Measurements from ENCODE around the gene GOLGA5.
"Not testable (repeated sequence)": the region's sequence is repeated elsewhere in the genome, so short reads cannot be mapped to it uniquely, and the experiment has no call there.

The GOLGA5 gene

DNA sequence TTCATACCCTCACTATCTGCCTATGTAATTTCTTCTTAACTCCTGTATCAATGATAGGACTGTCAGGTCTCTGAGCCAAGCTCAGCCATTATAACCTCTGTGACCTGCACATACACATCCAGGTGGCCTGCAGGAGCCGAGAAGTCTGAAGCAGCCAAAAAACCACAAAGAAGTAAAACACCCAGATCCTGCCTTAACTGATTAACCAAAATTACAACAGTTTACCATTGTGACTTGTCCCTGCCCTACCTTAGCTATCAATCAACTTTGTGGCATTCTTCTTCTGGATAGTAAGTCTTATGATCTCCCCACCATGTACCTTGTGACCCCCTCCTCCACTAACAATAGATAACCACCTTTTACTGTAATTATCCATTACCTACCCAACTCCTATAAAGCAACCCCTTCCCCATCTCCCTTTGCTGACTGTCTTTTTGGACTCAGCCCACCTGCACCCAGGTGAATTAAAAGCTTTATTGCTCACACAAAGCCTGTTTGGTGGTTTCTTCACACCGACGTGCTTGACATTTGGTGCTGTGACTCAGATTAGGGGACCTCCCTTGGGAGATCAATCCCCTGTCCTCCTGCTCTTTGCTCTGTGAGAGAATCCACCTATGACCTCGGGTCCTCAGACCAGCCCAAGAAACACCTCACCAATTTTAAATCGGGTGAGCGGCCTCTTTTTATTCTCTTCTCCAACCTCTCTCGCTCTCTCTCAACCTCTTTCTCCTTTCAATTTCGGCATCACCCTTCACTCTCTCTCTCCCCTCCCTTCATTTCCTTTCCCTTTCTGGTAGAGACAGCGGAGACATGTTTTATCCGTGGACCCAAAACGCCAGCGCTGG lies 34.2 kb upstream of the GOLGA5 start:
- no peak for DNase-seq (ENCODE audit: low spot score)
- Histone ChIP-seq H3K4me3 (ENCODE audit: low read length in 2 of 2) (no peak overlapping the region), H2BK5ac (ENCODE audit: low read length) (no peak overlapping the region), H2AFZ (ENCODE audit: low read length) (peak overlapping the region; percentile 66), H3K18ac (ENCODE audit: low read length) (no peak overlapping the region), H2AK5ac (ENCODE audit: low read depth, low read length) (no peak overlapping the region), H3K27me3 (ENCODE audit: control insufficient read depth in 3 of 3, insufficient read depth in 3 of 3, low read depth in 1 of 3, low read length in 3 of 3) (no peaks in the 10 kb centered on the region), H2BK15ac (ENCODE audit: low read length) (no peak overlapping the region), H3K23ac (ENCODE audit: low read depth, low read length, poor library complexity) (no peak overlapping the region), H3K36me3 (replicated peaks in 1 of 2; ENCODE audit: control insufficient read depth in 2 of 2, insufficient read depth in 2 of 2, low read length in 2 of 2) (no peaks in the 10 kb centered on the region), H3K4me2 (ENCODE audit: insufficient read depth, low read length, poor library complexity, severe bottlenecking) (no peak overlapping the region), H2BK120ac (ENCODE audit: low read depth, low read length) (no peak overlapping the region), H4K8ac (ENCODE audit: low read depth, low read length) (no peak overlapping the region), H3K27ac (replicated peaks; ENCODE audit: low read length) (no peak overlapping the region), H3K4ac (ENCODE audit: low read length) (no peak overlapping the region), H3K9ac (ENCODE audit: low read depth, low read length, poor library complexity) (no peak overlapping the region), H2BK12ac (ENCODE audit: low read length) (no peak overlapping the region), H4K91ac (ENCODE audit: low read depth, low read length, poor library complexity) (no peak overlapping the region), H3K14ac (ENCODE audit: low read length) (no peak overlapping the region), H3K4me1 (ENCODE audit: control insufficient read depth in 2 of 2, insufficient read depth in 1 of 2, low read depth in 1 of 2, low read length in 2 of 2) (no peaks in the 10 kb centered on the region), H3K9me3 (replicated peaks in 1 of 2; ENCODE audit: control insufficient read depth in 2 of 2, insufficient read depth in 1 of 2, low read depth in 1 of 2, low read length in 2 of 2) (no peaks in the 10 kb centered on the region), H3K79me1 (ENCODE audit: low read depth, low read length) (no peaks in the 10 kb centered on the region)
- WGBS, 2 donors (ENCODE audit: extremely low coverage in 2 of 2, insufficient read length in 2 of 2, insufficient replicate concordance in 1 of 2): 100% methylated on average over 1 to 2 of the region's 12 CpGs

DNA sequence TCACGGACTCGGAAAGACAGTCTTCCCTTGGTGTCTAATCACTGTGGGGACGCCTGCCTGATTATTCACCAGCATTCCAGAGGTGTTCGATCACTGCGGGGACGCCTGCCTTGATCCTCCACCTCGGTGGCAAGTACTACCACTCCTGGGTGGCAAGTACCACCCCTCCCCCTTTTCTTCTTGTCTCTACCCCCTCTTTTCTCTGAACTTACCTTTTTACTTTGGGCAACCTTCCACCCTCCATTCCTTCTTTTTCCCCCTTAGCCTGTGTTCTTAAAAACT lies 33.6 kb upstream of the GOLGA5 start:
- WGBS, 2 donors (ENCODE audit: extremely low coverage in 2 of 2, insufficient read length in 2 of 2, insufficient replicate concordance in 1 of 2): no CpG with 5 or more reads among the region's 7 CpGs
- Histone ChIP-seq H3K27me3 (ENCODE audit: control insufficient read depth in 3 of 3, insufficient read depth in 3 of 3, low read depth in 1 of 3, low read length in 3 of 3) (no peaks in the 10 kb centered on the region), H2BK5ac (ENCODE audit: low read length) (no peak overlapping the region), H3K36me3 (replicated peaks in 1 of 2; ENCODE audit: control insufficient read depth in 2 of 2, insufficient read depth in 2 of 2, low read length in 2 of 2) (no peaks in the 10 kb centered on the region), H3K4me2 (ENCODE audit: insufficient read depth, low read length, poor library complexity, severe bottlenecking) (no peak overlapping the region), H3K23ac (ENCODE audit: low read depth, low read length, poor library complexity) (no peak overlapping the region), H3K9me3 (replicated peaks in 1 of 2; ENCODE audit: control insufficient read depth in 2 of 2, insufficient read depth in 1 of 2, low read depth in 1 of 2, low read length in 2 of 2) (no peaks in the 10 kb centered on the region), H3K79me1 (ENCODE audit: low read depth, low read length) (no peaks in the 10 kb centered on the region), H2BK15ac (ENCODE audit: low read length) (no peak overlapping the region), H3K4ac (ENCODE audit: low read length) (no peak overlapping the region), H3K18ac (ENCODE audit: low read length) (no peak overlapping the region), H3K9ac (ENCODE audit: low read depth, low read length, poor library complexity) (no peak overlapping the region), H2AK5ac (ENCODE audit: low read depth, low read length) (no peak overlapping the region), H4K91ac (ENCODE audit: low read depth, low read length, poor library complexity) (no peak overlapping the region), H2BK120ac (ENCODE audit: low read depth, low read length) (no peak overlapping the region), H2AFZ (ENCODE audit: low read length) (no peak overlapping the region), H3K4me3 (ENCODE audit: low read length in 2 of 2) (no peak overlapping the region), H2BK12ac (ENCODE audit: low read length) (no peak overlapping the region), H4K8ac (ENCODE audit: low read depth, low read length) (no peak overlapping the region), H3K27ac (replicated peaks; ENCODE audit: low read length) (no peak overlapping the region), H3K4me1 (ENCODE audit: control insufficient read depth in 2 of 2, insufficient read depth in 1 of 2, low read depth in 1 of 2, low read length in 2 of 2) (no peaks in the 10 kb centered on the region), H3K14ac (ENCODE audit: low read length) (no peak overlapping the region)
- no peak for DNase-seq (ENCODE audit: low spot score)

DNA sequence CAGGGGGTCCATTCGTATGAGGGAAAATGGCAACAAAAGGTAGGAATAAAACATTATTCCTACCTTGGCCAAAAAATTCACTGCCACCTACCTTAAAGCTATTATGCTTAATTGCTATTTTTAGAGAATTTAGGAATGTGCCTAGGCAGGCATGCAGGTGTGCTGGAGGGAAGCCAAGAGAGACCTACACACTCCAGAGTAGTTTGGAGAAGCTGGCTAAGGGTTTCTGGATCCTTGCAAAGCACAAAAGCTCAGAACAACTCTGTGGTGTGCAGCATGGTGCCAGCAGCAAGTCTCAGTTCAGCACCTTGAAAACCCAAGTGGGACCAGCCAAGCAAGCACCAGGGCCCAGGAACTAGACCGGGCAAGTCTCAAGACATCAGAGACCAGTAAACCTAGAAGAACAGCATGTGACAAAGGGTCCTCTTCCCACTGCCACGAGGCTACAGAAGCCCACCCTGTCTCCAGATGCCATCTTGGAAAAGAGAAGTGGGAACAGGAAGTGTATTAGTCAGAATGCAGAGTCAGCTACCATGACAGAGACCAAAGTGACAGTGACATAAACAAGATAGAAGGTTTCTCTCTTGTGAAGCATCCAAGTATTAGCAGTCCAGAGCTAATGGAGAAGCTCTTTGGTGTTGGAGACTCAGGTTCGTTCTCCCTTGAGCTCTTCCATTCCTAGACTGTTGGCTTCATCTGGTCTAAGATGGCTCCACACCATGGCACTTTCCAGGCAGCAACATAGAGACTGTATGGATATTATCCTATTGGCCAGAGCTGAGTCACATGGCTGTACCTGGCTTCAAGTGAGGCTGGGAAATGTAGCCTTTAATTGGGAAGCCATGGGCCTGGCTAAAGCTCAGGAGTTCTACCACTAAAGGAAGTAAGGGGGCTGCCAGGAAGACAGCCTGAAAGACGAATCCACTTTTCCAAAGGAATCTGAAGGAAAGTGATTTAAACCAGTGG lies 30.2 kb upstream of the GOLGA5 start:
- H2BK120ac ChIP-seq (ENCODE audit: low read depth, low read length); H2AK5ac ChIP-seq (ENCODE audit: low read depth, low read length); H3K4me2 ChIP-seq (ENCODE audit: insufficient read depth, low read length, poor library complexity, severe bottlenecking); H3K27ac ChIP-seq (replicated peaks; ENCODE audit: low read length); H4K91ac ChIP-seq (ENCODE audit: low read depth, low read length, poor library complexity); H3K9ac ChIP-seq (ENCODE audit: low read depth, low read length, poor library complexity); H3K14ac ChIP-seq (ENCODE audit: low read length); H2BK5ac ChIP-seq (ENCODE audit: low read length); H3K27me3 ChIP-seq (ENCODE audit: control insufficient read depth in 3 of 3, insufficient read depth in 3 of 3, low read depth in 1 of 3, low read length in 3 of 3); H3K4me1 ChIP-seq (ENCODE audit: control insufficient read depth in 2 of 2, insufficient read depth in 1 of 2, low read depth in 1 of 2, low read length in 2 of 2); H3K36me3 ChIP-seq (replicated peaks in 1 of 2; ENCODE audit: control insufficient read depth in 2 of 2, insufficient read depth in 2 of 2, low read length in 2 of 2); H2BK12ac ChIP-seq (ENCODE audit: low read length); H3K79me1 ChIP-seq (ENCODE audit: low read depth, low read length); H3K4me3 ChIP-seq (ENCODE audit: low read length in 2 of 2); H3K23ac ChIP-seq (ENCODE audit: low read depth, low read length, poor library complexity); H2BK15ac ChIP-seq (ENCODE audit: low read length); H3K18ac ChIP-seq (ENCODE audit: low read length); DNase-seq (ENCODE audit: low spot score); H2AFZ ChIP-seq (ENCODE audit: low read length); H3K4ac ChIP-seq (ENCODE audit: low read length); H3K9me3 ChIP-seq (replicated peaks in 1 of 2; ENCODE audit: control insufficient read depth in 2 of 2, insufficient read depth in 1 of 2, low read depth in 1 of 2, low read length in 2 of 2); H4K8ac ChIP-seq (ENCODE audit: low read depth, low read length): not testable (repeated sequence)
- no CpG with 5 or more reads among the region's 5 CpGs for whole genome bisulfite sequencing, 2 donors (ENCODE audit: extremely low coverage in 2 of 2, insufficient read length in 2 of 2, insufficient replicate concordance in 1 of 2)

DNA sequence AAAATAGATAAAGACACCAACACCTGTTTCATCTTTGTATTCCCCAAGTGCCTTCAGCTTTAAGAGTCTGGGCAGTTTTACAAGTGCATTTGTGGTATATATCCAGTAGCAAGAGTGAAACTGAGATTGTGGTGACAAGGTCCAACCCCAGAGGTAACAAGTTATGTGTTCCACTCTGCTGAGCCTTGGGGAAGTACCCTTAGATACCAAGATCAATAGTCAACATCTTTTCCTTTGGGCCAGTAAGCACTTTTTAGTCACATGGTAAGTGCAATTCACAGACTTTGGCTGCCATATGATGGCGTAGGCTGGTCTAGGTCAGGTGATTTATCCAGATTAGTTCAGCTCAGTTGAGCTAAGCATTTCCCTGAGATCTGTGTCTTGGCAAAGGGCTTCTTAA lies 25.9 kb upstream of the GOLGA5 start:
- not testable (repeated sequence) for H2BK15ac ChIP-seq (ENCODE audit: low read length); H2AK5ac ChIP-seq (ENCODE audit: low read depth, low read length); H4K91ac ChIP-seq (ENCODE audit: low read depth, low read length, poor library complexity); H4K8ac ChIP-seq (ENCODE audit: low read depth, low read length); H2BK12ac ChIP-seq (ENCODE audit: low read length); H2AFZ ChIP-seq (ENCODE audit: low read length); H3K23ac ChIP-seq (ENCODE audit: low read depth, low read length, poor library complexity); H3K9me3 ChIP-seq (replicated peaks in 1 of 2; ENCODE audit: control insufficient read depth in 2 of 2, insufficient read depth in 1 of 2, low read depth in 1 of 2, low read length in 2 of 2); H3K36me3 ChIP-seq (replicated peaks in 1 of 2; ENCODE audit: control insufficient read depth in 2 of 2, insufficient read depth in 2 of 2, low read length in 2 of 2); H3K9ac ChIP-seq (ENCODE audit: low read depth, low read length, poor library complexity); H3K4me3 ChIP-seq (ENCODE audit: low read length in 2 of 2); H2BK120ac ChIP-seq (ENCODE audit: low read depth, low read length); H2BK5ac ChIP-seq (ENCODE audit: low read length); H3K14ac ChIP-seq (ENCODE audit: low read length); H3K4ac ChIP-seq (ENCODE audit: low read length); H3K27me3 ChIP-seq (ENCODE audit: control insufficient read depth in 3 of 3, insufficient read depth in 3 of 3, low read depth in 1 of 3, low read length in 3 of 3); H3K4me1 ChIP-seq (ENCODE audit: control insufficient read depth in 2 of 2, insufficient read depth in 1 of 2, low read depth in 1 of 2, low read length in 2 of 2); H3K18ac ChIP-seq (ENCODE audit: low read length); DNase-seq (ENCODE audit: low spot score); H3K27ac ChIP-seq (replicated peaks; ENCODE audit: low read length); H3K4me2 ChIP-seq (ENCODE audit: insufficient read depth, low read length, poor library complexity, severe bottlenecking); H3K79me1 ChIP-seq (ENCODE audit: low read depth, low read length)
- WGBS, 2 donors (ENCODE audit: extremely low coverage in 2 of 2, insufficient read length in 2 of 2, insufficient replicate concordance in 1 of 2): no CpG with 5 or more reads among the region's 1 CpG
